ENCODE measurements around the gene ETV7.

ETV7 gene

GRCh38 chr6:36340306-36340617 is 47.2 kb downstream of the ETV7 start:
- no peak for TF ChIP-seq CTCF (IDR thresholded peaks at IDR 0.05)

GRCh38 chr6:36339146-36339545 is 48.3 kb downstream of the ETV7 start:
- no peak for TF ChIP-seq CTCF (IDR thresholded peaks at IDR 0.05)

- TF ChIP-seq CTCF (IDR thresholded peaks at IDR 0.05) = no peak
Measured at GRCh38 chr6:36337814-36338213, 49.7 kb downstream of the ETV7 start.

GRCh38 chr6:36336779-36337241 is 50.7 kb downstream of the ETV7 start, which contains the start of gene BNIP5:
Gene BNIP5, minus strand, starts transcription at chr6:36336888. Its CDS starts 6,198 bp downstream, at chr6:36330690.
- no peak for TF ChIP-seq CTCF (IDR thresholded peaks at IDR 0.05)

GRCh38 chr6:36336208-36336710 is 51.2 kb downstream of the ETV7 start:
- TF ChIP-seq CTCF (IDR thresholded peaks at IDR 0.05) = no peak

- TF ChIP-seq CTCF (IDR thresholded peaks at IDR 0.05) = no peak
Measured at GRCh38 chr6:36335465-36336207, 51.8 kb downstream of the ETV7 start.

GRCh38 chr6:36334832-36335459 is 52.5 kb downstream of the ETV7 start:
- TF ChIP-seq CTCF (IDR thresholded peaks at IDR 0.05) = no peak
